Measurements from ENCODE around the gene ARMS2.

ARMS2 gene

GRCh38 chr10:122454603-122455080, at the start of gene ARMS2:
Gene ARMS2 (plus strand): TSS chr10:122454653. CDS start chr10:122454728, 75 bp downstream.
- TF ChIP-seq JUND (IDR thresholded peaks at IDR 0.05; ENCODE audit: low read depth) = no peak
- DNase-seq (ENCODE audit: low read depth in 1 of 2, low spot score in 1 of 2) = no peak
- in situ Hi-C loops (cut with HindIII; ENCODE audit: low pct_unique_long_range_greater_than_20kb, low sequenced_read_pairs) = no loop called here

GRCh38 chr10:122407375-122408125, 46.9 kb upstream of the ARMS2 start:
- TF ChIP-seq JUND (IDR thresholded peaks at IDR 0.05; ENCODE audit: low read depth) = no peak
- DNase-seq (ENCODE audit: low read depth in 1 of 2, low spot score in 1 of 2) = no peak
- in situ Hi-C loops (cut with HindIII; ENCODE audit: low pct_unique_long_range_greater_than_20kb, low sequenced_read_pairs) = no loop called here

- no peak for TF ChIP-seq JUND (IDR thresholded peaks at IDR 0.05; ENCODE audit: low read depth)
- in situ Hi-C loops (cut with HindIII; ENCODE audit: low pct_unique_long_range_greater_than_20kb, low sequenced_read_pairs) = no loop called here
Observed at GRCh38 chr10:122413327-122413726, 41.1 kb upstream of the ARMS2 start.

GRCh38 chr10:122417667-122418066, 36.8 kb upstream of the ARMS2 start:
- no peak for DNase-seq (ENCODE audit: low read depth in 1 of 2, low spot score in 1 of 2)
- no peak for TF ChIP-seq JUND (IDR thresholded peaks at IDR 0.05; ENCODE audit: low read depth)
- in situ Hi-C loops (cut with HindIII; ENCODE audit: low pct_unique_long_range_greater_than_20kb, low sequenced_read_pairs) = no loop called here

More at GRCh38 chr10:122413327-122413726, 41.1 kb upstream of the ARMS2 start:
- DNase-seq (ENCODE audit: low read depth in 1 of 2, low spot score in 1 of 2) = no peak

- in situ Hi-C loops (cut with HindIII; ENCODE audit: low pct_unique_long_range_greater_than_20kb, low sequenced_read_pairs) = no loop called here
- DNase-seq (ENCODE audit: low read depth in 1 of 2, low spot score in 1 of 2) = no peak
- TF ChIP-seq JUND (IDR thresholded peaks at IDR 0.05; ENCODE audit: low read depth) = no peak
Observed at GRCh38 chr10:122419016-122419415, 35.4 kb upstream of the ARMS2 start.

GRCh38 chr10:122419876-122420623, 34.4 kb upstream of the ARMS2 start:
- no peak for TF ChIP-seq JUND (IDR thresholded peaks at IDR 0.05; ENCODE audit: low read depth)
- no peak for DNase-seq (ENCODE audit: low read depth in 1 of 2, low spot score in 1 of 2)
- in situ Hi-C loops (cut with HindIII; ENCODE audit: low pct_unique_long_range_greater_than_20kb, low sequenced_read_pairs) = no loop called here

GRCh38 chr10:122420624-122421007, 33.8 kb upstream of the ARMS2 start:
- in situ Hi-C loops (cut with HindIII; ENCODE audit: low pct_unique_long_range_greater_than_20kb, low sequenced_read_pairs) = no loop called here
- no peak for DNase-seq (ENCODE audit: low read depth in 1 of 2, low spot score in 1 of 2)
- TF ChIP-seq JUND (IDR thresholded peaks at IDR 0.05; ENCODE audit: low read depth) = no peak

GRCh38 chr10:122421054-122421625, 33.3 kb upstream of the ARMS2 start:
- TF ChIP-seq JUND (IDR thresholded peaks at IDR 0.05; ENCODE audit: low read depth) = no peak
- in situ Hi-C loops (cut with HindIII; ENCODE audit: low pct_unique_long_range_greater_than_20kb, low sequenced_read_pairs) = no loop called here
- no peak for DNase-seq (ENCODE audit: low read depth in 1 of 2, low spot score in 1 of 2)

GRCh38 chr10:122421742-122422141, 32.7 kb upstream of the ARMS2 start:
- in situ Hi-C loops (cut with HindIII; ENCODE audit: low pct_unique_long_range_greater_than_20kb, low sequenced_read_pairs) = no loop called here
- no peak for TF ChIP-seq JUND (IDR thresholded peaks at IDR 0.05; ENCODE audit: low read depth)
- DNase-seq (ENCODE audit: low read depth in 1 of 2, low spot score in 1 of 2) = no peak

GRCh38 chr10:122422266-122422989, 32.0 kb upstream of the ARMS2 start:
- TF ChIP-seq JUND (IDR thresholded peaks at IDR 0.05; ENCODE audit: low read depth) = no peak
- no peak for DNase-seq (ENCODE audit: low read depth in 1 of 2, low spot score in 1 of 2)
- in situ Hi-C loops (cut with HindIII; ENCODE audit: low pct_unique_long_range_greater_than_20kb, low sequenced_read_pairs) = no loop called here

GRCh38 chr10:122424059-122424458, 30.4 kb upstream of the ARMS2 start:
- no peak for TF ChIP-seq JUND (IDR thresholded peaks at IDR 0.05; ENCODE audit: low read depth)
- DNase-seq (ENCODE audit: low read depth in 1 of 2, low spot score in 1 of 2) = no peak
- in situ Hi-C loops (cut with HindIII; ENCODE audit: low pct_unique_long_range_greater_than_20kb, low sequenced_read_pairs) = no loop called here

- no peak for DNase-seq (ENCODE audit: low read depth in 1 of 2, low spot score in 1 of 2)
- no peak for TF ChIP-seq JUND (IDR thresholded peaks at IDR 0.05; ENCODE audit: low read depth)
- in situ Hi-C loops (cut with HindIII; ENCODE audit: low pct_unique_long_range_greater_than_20kb, low sequenced_read_pairs) = no loop called here
Observed at GRCh38 chr10:122426829-122427228, 27.6 kb upstream of the ARMS2 start.
